T47D (cell line): ENCODE measurements around the gene TRAPPC6A.
A peak's percentile ranks its signal among the peaks of the same experiment; 100 is the strongest.

Experiments used
- DNase-seq, 2 experiments: peaks; one replicate each; pipeline versions ENCODE4 v3.0.0 to v3.0.0-alpha.2; 2011 to 2012; ENCODE audit warnings: low read depth in 1 of 2, low spot score in 1 of 2
- JUND ChIP-seq: IDR thresholded peaks from 2 replicates; pipeline ENCODE4 v1.6.1; 2012; ENCODE audit warnings: low read depth
- in situ Hi-C: cut with HindIII; loops from 2 replicates; pipeline ENCODE4 v1.10.0; 2016; ENCODE audit warnings: low sequenced_read_pairs, low pct_unique_long_range_greater_than_20kb

TRAPPC6A gene

GRCh38 chr19:45205810-45206209, 27.8 kb upstream of the TRAPPC6A start:
- no peak for DNase-seq
- in situ Hi-C loops: no loop called here
- TF ChIP-seq JUND: no peak

DNA sequence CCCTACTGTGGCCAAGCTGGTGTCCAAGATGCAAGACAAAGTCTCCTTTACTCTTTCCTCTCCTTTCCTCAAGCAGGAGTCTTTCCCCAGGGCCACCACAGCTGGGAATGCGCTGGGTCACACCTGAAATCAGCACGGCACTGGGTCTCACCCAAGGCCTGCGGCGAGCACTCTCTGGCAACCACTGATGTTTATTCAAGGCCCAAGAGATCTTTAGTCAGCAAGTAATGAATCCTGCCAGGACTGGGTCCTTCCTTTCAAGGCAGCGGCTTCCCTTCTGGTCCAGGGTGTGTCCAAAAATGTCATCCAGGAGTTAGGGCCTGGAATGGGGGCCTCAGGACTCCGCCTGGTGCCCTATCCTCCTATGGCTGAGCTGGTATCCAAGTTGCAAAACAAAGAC, 24.6 kb upstream of the TRAPPC6A start:
- no peak for DNase-seq
- TF ChIP-seq JUND: no peak
- in situ Hi-C loops: no loop called here

DNA sequence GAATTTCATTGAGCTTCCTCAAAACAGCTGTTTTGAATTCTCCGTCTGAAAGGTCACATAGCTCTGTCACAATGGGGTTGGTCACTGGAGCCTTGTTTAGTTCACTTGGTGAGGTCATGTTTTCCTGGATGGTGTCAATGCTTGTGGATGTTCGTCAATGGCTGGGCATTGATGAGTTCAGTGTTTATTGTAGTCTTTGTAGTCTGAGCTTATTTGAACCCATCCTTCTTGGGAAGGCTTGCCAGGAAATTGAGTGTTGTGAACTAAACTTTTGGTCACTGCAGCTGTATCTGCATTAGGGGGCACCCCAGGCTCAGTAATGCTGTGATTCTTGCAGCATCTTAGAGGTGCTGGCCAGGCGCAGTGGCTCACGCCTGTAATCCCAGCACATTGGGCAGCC, 22.5 kb upstream of the TRAPPC6A start:
- TF ChIP-seq JUND: no peak
- in situ Hi-C loops: no loop called here
- peak in 1 of 2 experiments; percentile 55 for DNase-seq

GRCh38 chr19:45195764-45196163, 17.7 kb upstream of the TRAPPC6A start:
- no peak for DNase-seq
- TF ChIP-seq JUND: no peak
- in situ Hi-C loops: no loop called here

- DNase-seq: no peak
- no peak for TF ChIP-seq JUND
- in situ Hi-C loops: no loop called here
Measured at GRCh38 chr19:45191375-45191774, 13.3 kb upstream of the TRAPPC6A start.

GRCh38 chr19:45189971-45190370, 11.9 kb upstream of the TRAPPC6A start:
- in situ Hi-C loops: no loop called here
- no peak for DNase-seq
- no peak for TF ChIP-seq JUND

- TF ChIP-seq JUND: no peak
Measured at GRCh38 chr19:45187421-45188100, 9.5 kb upstream of the TRAPPC6A start.

GRCh38 chr19:45186509-45187334, 8.7 kb upstream of the TRAPPC6A start:
- DNase-seq: peak in 1 of 2 experiments; percentile 17
- in situ Hi-C loops: no loop called here
- no peak for TF ChIP-seq JUND

More at GRCh38 chr19:45187421-45188100, 9.5 kb upstream of the TRAPPC6A start:
- peak in 1 of 2 experiments; percentile 41 for DNase-seq
- in situ Hi-C loops: no loop called here

DNA sequence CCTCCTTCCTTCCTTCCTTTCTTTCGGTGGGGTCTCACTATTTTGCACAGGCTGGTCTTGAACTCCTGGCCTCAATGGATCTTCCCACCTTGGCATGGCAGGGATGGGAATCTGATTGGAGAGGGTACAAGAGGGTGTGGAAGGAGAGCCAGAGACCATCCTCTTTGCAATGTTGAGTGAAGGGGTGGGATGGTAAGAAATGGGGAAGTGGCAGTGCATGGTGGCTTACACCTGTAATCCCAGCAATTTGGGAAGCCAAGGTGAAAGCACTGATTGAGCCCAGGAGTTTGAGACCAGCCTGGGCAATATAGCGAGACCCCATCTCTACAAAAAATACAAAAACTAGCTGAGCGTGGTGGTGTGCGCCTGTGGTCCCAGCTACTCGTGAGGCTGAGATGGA, 6.1 kb upstream of the TRAPPC6A start:
- TF ChIP-seq JUND: no peak
- no peak for DNase-seq
- in situ Hi-C loops: no loop called here

GRCh38 chr19:45182758-45183157, 4.7 kb upstream of the TRAPPC6A start:
- in situ Hi-C loops: no loop called here
- no peak for DNase-seq
- no peak for TF ChIP-seq JUND

DNA sequence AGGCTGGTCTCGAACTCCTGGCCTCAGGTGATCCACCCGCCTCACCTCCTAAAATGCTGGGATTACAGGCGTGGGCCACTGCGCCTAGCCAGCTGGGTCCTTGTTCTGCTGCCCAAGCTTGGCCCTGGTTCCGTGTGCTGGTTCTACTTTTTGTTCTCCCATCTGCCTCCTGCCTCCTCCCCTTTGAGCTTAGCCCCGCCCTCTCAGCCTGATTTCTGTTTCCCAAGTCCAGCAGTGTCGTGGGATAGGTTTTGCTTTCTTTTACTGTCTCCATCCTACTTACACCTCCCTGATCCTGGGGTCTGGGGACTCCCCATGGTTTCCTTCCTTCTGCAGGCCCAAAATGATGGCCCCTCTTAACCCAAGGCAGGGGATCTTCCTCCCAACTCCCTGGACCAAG, 2.9 kb upstream of the TRAPPC6A start:
- in situ Hi-C loops: no loop called here
- no peak for TF ChIP-seq JUND
- no peak for DNase-seq

DNA sequence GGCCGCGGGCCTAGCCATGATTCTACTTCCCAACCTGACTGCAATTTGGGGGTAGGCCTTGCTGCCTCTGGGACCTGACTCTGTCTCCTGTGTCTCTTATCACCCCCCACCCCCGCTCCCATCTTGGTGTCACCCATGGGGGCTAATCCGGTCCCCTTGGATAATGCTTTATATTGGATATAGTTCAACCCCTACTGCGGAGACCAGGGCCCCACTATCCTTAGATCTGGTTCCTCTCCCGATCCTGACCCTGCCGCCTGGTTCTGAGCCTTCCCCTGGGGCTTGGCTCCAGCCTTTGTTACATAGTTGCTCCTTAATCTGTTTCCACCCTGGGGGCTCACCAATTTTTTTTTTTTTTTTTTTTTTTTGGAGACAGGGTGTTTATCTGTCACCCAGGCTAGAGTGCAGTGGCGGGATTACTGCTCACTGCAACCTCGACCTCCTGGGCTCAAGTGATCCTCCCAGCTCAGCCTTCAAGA, 1.9 kb upstream of the TRAPPC6A start:
- in situ Hi-C loops: no loop called here
- no peak for DNase-seq
- TF ChIP-seq JUND: no peak
